ENCODE results near the gene UBE2E2. TPM values are rescaled to one million over a fixed set of nuclear protein-coding genes. Genes with fewer than 3 reads are reported as not detected.

The UBE2E2 gene
- total and polyA plus RNA-seq, 7 experiments from 2014 or later, result 2.4 to 28.8 (median 15.3) TPM

GRCh38 chr3:23283625-23284024 lies 80.5 kb downstream of the UBE2E2 start:
- no peak for DNase-seq
- CTCF ChIA-PET, result no interaction called here

GRCh38 chr3:23288286-23288685 lies 85.2 kb downstream of the UBE2E2 start:
- Histone ChIP-seq H3K36me3 (ENCODE audit: control insufficient read depth in 2 of 3, insufficient read depth in 3 of 3, low read length in 3 of 3) (no peaks in the 10 kb centered on the region), H3K9me3 (ENCODE audit: control insufficient read depth in 2 of 3, low read length in 3 of 3) (no peaks in the 10 kb centered on the region), H3K4me1 (ENCODE audit: control insufficient read depth in 2 of 2, insufficient read depth in 2 of 2, low read length in 2 of 2) (no peaks in the 10 kb centered on the region), H3K27ac (ENCODE audit: low read depth, low read length) (no peak overlapping the region), H3K27me3 (ENCODE audit: control insufficient read depth in 2 of 2, insufficient read depth in 2 of 2, low read length in 2 of 2) (no peaks in the 10 kb centered on the region), H3K4me3 (ENCODE audit: low read length) (no peak overlapping the region)
- CTCF ChIA-PET, result no interaction called here
- DNase-seq (no peak), ATAC-seq (no peak)
- H3K27me3 Mint-ChIP-seq, result no peaks in the 10 kb centered on the region
- no peak overlapping the region for H3K4me3 Mint-ChIP-seq
- H3K27ac Mint-ChIP-seq, result no peak overlapping the region
- POLR2A ChIA-PET, result no interaction called here
- intact Hi-C loops (cut with micrococcal nuclease), result no loop called here
- H3K36me3 Mint-ChIP-seq, result peaks cover 0 to 24% (median 19%) of the 10 kb centered on the region in 5 donors
- H3K4me1 Mint-ChIP-seq, result peaks cover 0 to 8% (median 0%) of the 10 kb centered on the region in 7 donors
- H3K9me3 Mint-ChIP-seq, result peaks cover 0 to 36% (median 21%) of the 10 kb centered on the region in 11 donors

More at GRCh38 chr3:23283625-23284024, 80.5 kb downstream of the UBE2E2 start:
- Histone ChIP-seq H3K9me3 (ENCODE audit: control insufficient read depth in 2 of 3, low read length in 3 of 3) (no peaks in the 10 kb centered on the region), H3K27ac (ENCODE audit: low read depth, low read length) (no peak overlapping the region), H3K4me1 (ENCODE audit: control insufficient read depth in 2 of 2, insufficient read depth in 2 of 2, low read length in 2 of 2) (no peaks in the 10 kb centered on the region), H3K36me3 (ENCODE audit: control insufficient read depth in 2 of 3, insufficient read depth in 3 of 3, low read length in 3 of 3) (no peaks in the 10 kb centered on the region), H3K27me3 (ENCODE audit: control insufficient read depth in 2 of 2, insufficient read depth in 2 of 2, low read length in 2 of 2) (no peaks in the 10 kb centered on the region), H3K4me3 (ENCODE audit: low read length) (no peak overlapping the region)
- Mint-ChIP-seq H3K4me3 (no peak overlapping the region), H3K27me3 (no peaks in the 10 kb centered on the region), H3K9me3 (peaks cover 0 to 35% (median 21%) of the 10 kb centered on the region in 11 donors), H3K27ac (no peak overlapping the region), H3K4me1 (peaks cover 0 to 19% (median 4%) of the 10 kb centered on the region in 7 donors), H3K36me3 (peaks cover 0 to 24% (median 19%) of the 10 kb centered on the region in 5 donors)
- ATAC-seq, result no peak
- POLR2A ChIA-PET, result no interaction called here
- intact Hi-C loops (cut with micrococcal nuclease), result no loop called here

DNA sequence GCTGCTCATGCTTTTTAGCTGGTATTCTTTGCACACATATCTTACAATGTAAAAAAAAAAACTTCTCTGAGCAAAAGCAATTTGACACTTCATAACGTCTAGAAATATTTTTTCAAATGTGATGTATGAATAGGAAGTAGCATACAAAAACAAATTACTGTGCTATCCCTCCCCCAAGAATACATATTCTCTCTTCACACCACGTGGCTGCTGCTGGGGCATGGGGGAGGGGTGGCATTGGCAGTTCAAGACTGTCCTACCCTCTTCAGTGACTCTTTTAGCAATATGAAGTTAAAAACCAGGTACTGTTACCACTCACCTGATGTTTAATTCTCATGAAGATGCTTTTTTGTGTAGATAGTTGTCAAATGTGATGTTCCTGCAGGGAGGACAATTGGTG lies 85.6 kb downstream of the UBE2E2 start:
- Mint-ChIP-seq H3K4me1 (peaks cover 0 to 8% (median 0%) of the 10 kb centered on the region in 7 donors), H3K27me3 (no peaks in the 10 kb centered on the region), H3K36me3 (peaks cover 0 to 24% (median 19%) of the 10 kb centered on the region in 5 donors), H3K4me3 (no peak overlapping the region), H3K27ac (no peak overlapping the region), H3K9me3 (peaks cover 0 to 36% (median 21%) of the 10 kb centered on the region in 11 donors)
- no peak for DNase-seq
- H3K27me3 ChIP-seq (ENCODE audit: control insufficient read depth in 2 of 2, insufficient read depth in 2 of 2, low read length in 2 of 2), result no peaks in the 10 kb centered on the region
- H3K36me3 ChIP-seq (ENCODE audit: control insufficient read depth in 2 of 3, insufficient read depth in 3 of 3, low read length in 3 of 3), result no peaks in the 10 kb centered on the region
- ChIA-PET CTCF (no interaction called here), POLR2A (no interaction called here)
- H3K27ac ChIP-seq (ENCODE audit: low read depth, low read length), result no peak overlapping the region
- H3K4me3 ChIP-seq (ENCODE audit: low read length), result no peak overlapping the region
- no peaks in the 10 kb centered on the region for H3K4me1 ChIP-seq (ENCODE audit: control insufficient read depth in 2 of 2, insufficient read depth in 2 of 2, low read length in 2 of 2)
- no peak for ATAC-seq
- intact Hi-C loops (cut with micrococcal nuclease), result no loop called here
- H3K9me3 ChIP-seq (ENCODE audit: control insufficient read depth in 2 of 3, low read length in 3 of 3), result no peaks in the 10 kb centered on the region

- Histone ChIP-seq H3K27me3 (ENCODE audit: control insufficient read depth in 2 of 2, insufficient read depth in 2 of 2, low read length in 2 of 2) (no peaks in the 10 kb centered on the region), H3K4me1 (ENCODE audit: control insufficient read depth in 2 of 2, insufficient read depth in 2 of 2, low read length in 2 of 2) (no peaks in the 10 kb centered on the region), H3K27ac (ENCODE audit: low read depth, low read length) (no peak overlapping the region), H3K4me3 (ENCODE audit: low read length) (no peak overlapping the region), H3K36me3 (ENCODE audit: control insufficient read depth in 2 of 3, insufficient read depth in 3 of 3, low read length in 3 of 3) (no peaks in the 10 kb centered on the region), H3K9me3 (ENCODE audit: control insufficient read depth in 2 of 3, low read length in 3 of 3) (no peaks in the 10 kb centered on the region)
- CTCF ChIA-PET, result no interaction called here
- DNase-seq (no peak), ATAC-seq (no peak)
- H3K36me3 Mint-ChIP-seq, result peaks cover 0 to 10% (median 6%) of the 10 kb centered on the region in 5 donors
- POLR2A ChIA-PET, result no interaction called here
- intact Hi-C loops (cut with micrococcal nuclease), result no loop called here
- peaks cover 0 to 23% (median 7%) of the 10 kb centered on the region in 11 donors for H3K9me3 Mint-ChIP-seq
- no peaks in the 10 kb centered on the region for H3K27me3 Mint-ChIP-seq
- H3K4me1 Mint-ChIP-seq, result peaks cover 0 to 10% (median 0%) of the 10 kb centered on the region in 7 donors
- H3K4me3 Mint-ChIP-seq, result no peak overlapping the region
- H3K27ac Mint-ChIP-seq, result no peak overlapping the region
Observed at GRCh38 chr3:23292432-23292831, 89.3 kb downstream of the UBE2E2 start.

DNA sequence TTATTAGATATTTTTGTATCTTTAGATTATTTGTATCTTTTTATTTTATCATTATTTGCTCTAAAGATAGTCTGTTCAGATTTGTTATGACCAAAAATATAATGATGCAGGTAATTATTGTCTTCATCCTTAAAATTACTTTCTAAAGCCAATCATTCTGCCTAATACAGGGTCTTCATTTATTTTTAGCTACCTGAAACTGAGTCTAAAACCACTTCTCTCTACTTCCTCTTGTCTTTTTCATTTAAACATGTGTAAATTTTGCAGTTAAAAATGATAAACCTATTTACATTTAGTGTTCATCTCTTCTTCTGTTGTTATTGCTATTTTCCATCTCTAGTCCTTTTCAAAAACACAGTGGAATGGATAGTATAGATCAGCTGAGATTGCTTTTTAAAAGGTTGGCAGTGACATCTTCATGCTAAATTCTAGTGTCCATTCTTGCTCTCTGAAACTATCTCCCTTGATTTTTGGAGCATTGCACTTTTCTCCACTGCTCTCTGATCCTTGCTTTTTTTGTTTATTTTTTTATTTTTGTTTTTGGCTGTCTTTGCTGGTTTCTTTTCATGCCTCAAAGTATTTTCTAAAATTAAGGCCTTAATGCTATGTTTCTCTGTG lies 91.8 kb downstream of the UBE2E2 start:
- no peak overlapping the region for H3K4me3 ChIP-seq (ENCODE audit: low read length)
- POLR2A ChIA-PET, result no interaction called here
- no peaks in the 10 kb centered on the region for H3K4me1 ChIP-seq (ENCODE audit: control insufficient read depth in 2 of 2, insufficient read depth in 2 of 2, low read length in 2 of 2)
- Mint-ChIP-seq H3K4me3 (no peak overlapping the region), H3K4me1 (peaks cover 0 to 5% (median 0%) of the 10 kb centered on the region in 7 donors), H3K36me3 (peaks cover 0 to 7% (median 0%) of the 10 kb centered on the region in 5 donors), H3K9me3 (peaks cover 0 to 20% (median 9%) of the 10 kb centered on the region in 11 donors), H3K27ac (no peak overlapping the region), H3K27me3 (no peaks in the 10 kb centered on the region)
- H3K36me3 ChIP-seq (ENCODE audit: control insufficient read depth in 2 of 3, insufficient read depth in 3 of 3, low read length in 3 of 3), result no peaks in the 10 kb centered on the region
- ATAC-seq, result no peak
- H3K27ac ChIP-seq (ENCODE audit: low read depth, low read length), result no peak overlapping the region
- CTCF ChIA-PET, result no interaction called here
- intact Hi-C loops (cut with micrococcal nuclease), result no loop called here
- DNase-seq, result no peak
- H3K27me3 ChIP-seq (ENCODE audit: control insufficient read depth in 2 of 2, insufficient read depth in 2 of 2, low read length in 2 of 2), result no peaks in the 10 kb centered on the region
- H3K9me3 ChIP-seq (ENCODE audit: control insufficient read depth in 2 of 3, low read length in 3 of 3), result no peaks in the 10 kb centered on the region

GRCh38 chr3:23301819-23302218 lies 98.7 kb downstream of the UBE2E2 start:
- Mint-ChIP-seq H3K9me3 (peaks cover 0 to 19% (median 9%) of the 10 kb centered on the region in 11 donors), H3K27ac (no peak overlapping the region), H3K27me3 (no peaks in the 10 kb centered on the region), H3K4me3 (peak overlapping the region in 1 of 10 donors; percentile 11), H3K4me1 (peaks cover 0 to 19% (median 12%) of the 10 kb centered on the region in 7 donors), H3K36me3 (peaks cover 0 to 10% (median 6%) of the 10 kb centered on the region in 5 donors)
- ChIA-PET POLR2A (no interaction called here), CTCF (no interaction called here)
- no peak overlapping the region for H3K4me3 ChIP-seq (ENCODE audit: low read length)
- no peaks in the 10 kb centered on the region for H3K4me1 ChIP-seq (ENCODE audit: control insufficient read depth in 2 of 2, insufficient read depth in 2 of 2, low read length in 2 of 2)
- H3K27me3 ChIP-seq (ENCODE audit: control insufficient read depth in 2 of 2, insufficient read depth in 2 of 2, low read length in 2 of 2), result no peaks in the 10 kb centered on the region
- H3K36me3 ChIP-seq (ENCODE audit: control insufficient read depth in 2 of 3, insufficient read depth in 3 of 3, low read length in 3 of 3), result no peaks in the 10 kb centered on the region
- DNase-seq (no peak), ATAC-seq (no peak)
- no peaks in the 10 kb centered on the region for H3K9me3 ChIP-seq (ENCODE audit: control insufficient read depth in 2 of 3, low read length in 3 of 3)
- H3K27ac ChIP-seq (ENCODE audit: low read depth, low read length), result no peak overlapping the region
- intact Hi-C loops (cut with micrococcal nuclease), result no loop called here

GRCh38 chr3:23302271-23302670 lies 99.1 kb downstream of the UBE2E2 start:
- Mint-ChIP-seq H3K9me3 (peaks cover 0 to 18% (median 8%) of the 10 kb centered on the region in 11 donors), H3K4me1 (peaks cover 0 to 19% (median 12%) of the 10 kb centered on the region in 7 donors), H3K4me3 (no peak overlapping the region), H3K27me3 (no peaks in the 10 kb centered on the region), H3K27ac (peak overlapping the region in 1 of 9 donors; percentile 26), H3K36me3 (peaks cover 0 to 10% (median 4%) of the 10 kb centered on the region in 5 donors)
- Histone ChIP-seq H3K36me3 (ENCODE audit: control insufficient read depth in 2 of 3, insufficient read depth in 3 of 3, low read length in 3 of 3) (no peaks in the 10 kb centered on the region), H3K9me3 (ENCODE audit: control insufficient read depth in 2 of 3, low read length in 3 of 3) (no peaks in the 10 kb centered on the region), H3K4me3 (ENCODE audit: low read length) (no peak overlapping the region), H3K27ac (ENCODE audit: low read depth, low read length) (no peak overlapping the region), H3K27me3 (ENCODE audit: control insufficient read depth in 2 of 2, insufficient read depth in 2 of 2, low read length in 2 of 2) (no peaks in the 10 kb centered on the region), H3K4me1 (ENCODE audit: control insufficient read depth in 2 of 2, insufficient read depth in 2 of 2, low read length in 2 of 2) (no peaks in the 10 kb centered on the region)
- DNase-seq (no peak), ATAC-seq (no peak)
- intact Hi-C loops (cut with micrococcal nuclease), result no loop called here
- ChIA-PET CTCF (no interaction called here), POLR2A (no interaction called here)
